PC-9 (cell line): ENCODE results near the gene MBD3. TPM values are rescaled to one million over a fixed set of nuclear protein-coding genes. Genes with fewer than 3 reads are reported as not detected.

Experiments used
- BruUV-seq: library from RNA; stranded (reverse); fragments of 400-500 nt; replicated peaks from 2 replicates; lab custom pipeline; 2021; lab: Mats Ljungman, UMichigan
- CTCF ChIA-PET: fragments of 300-600 bp; sonication (Branson Sonifier 250); formaldehyde crosslinking; loops from one replicate; lab custom pipeline; 2022; ENCODE audit warnings: antibody characterized with exemption; lab: Charles Lee
- POLR2A ChIA-PET: fragments of 300-600 bp; sonication (Branson Sonifier 250); formaldehyde crosslinking; loops from one replicate; lab custom pipeline; 2022; ENCODE audit warnings: antibody characterized with exemption; ENCODE audit not compliant: unreplicated experiment; lab: Charles Lee
- DNase-seq, 2 experiments: peaks; one replicate each; pipeline versions ENCODE4 v3.0.0 to v3.0.0-alpha.2; 2015 to 2022; ENCODE audit warnings: mixed read lengths in 1 of 2
- H2AFZ ChIP-seq: fragments of 200-600 bp; sonication (generic); 2 replicates; pipeline ENCODE4 v1.8.1; 2017; ENCODE audit warnings: antibody characterized with exemption
- H3F3A ChIP-seq: fragments of 200-600 bp; sonication (generic); 2 replicates; pipeline ENCODE4 v1.8.1; 2017; ENCODE audit warnings: antibody characterized with exemption, mild to moderate bottlenecking, low read depth; ENCODE audit not compliant: insufficient read depth
- H3K27ac ChIP-seq: fragments of 200-600 bp; sonication (generic); 2 replicates; pipeline ENCODE4 v1.6.1; 2016; ENCODE audit warnings: mixed run types
- H3K27me3 ChIP-seq: fragments of 200-600 bp; sonication (generic); 2 replicates; pipeline ENCODE4 v1.6.1; 2016; ENCODE audit warnings: low read depth, mixed run types; ENCODE audit not compliant: insufficient read depth
- H3K36me3 ChIP-seq: fragments of 200-600 bp; sonication (generic); 2 replicates; pipeline ENCODE4 v1.6.1; 2016; ENCODE audit warnings: low read depth, mixed run types
- H3K4me1 ChIP-seq: fragments of 200-600 bp; sonication (generic); replicated peaks from 2 replicates; pipeline ENCODE4 v1.6.1; 2016; ENCODE audit warnings: mixed run types; ENCODE audit not compliant: insufficient read depth
- H3K4me2 ChIP-seq: fragments of 200-600 bp; sonication (generic); 2 replicates; pipeline ENCODE4 v1.6.1; 2017; ENCODE audit warnings: mixed run types
- H3K4me3 ChIP-seq: fragments of 200-600 bp; sonication (generic); 2 replicates; pipeline ENCODE4 v1.6.1; 2016; ENCODE audit warnings: mixed run types
- H3K79me2 ChIP-seq: fragments of 200-600 bp; sonication (generic); 2 replicates; pipeline ENCODE4 v1.6.1; 2017; ENCODE audit warnings: low read depth, mixed run types
- H3K9me2 ChIP-seq: fragments of 200-600 bp; sonication (generic); 2 replicates; pipeline ENCODE4 v1.8.1; 2017; ENCODE audit warnings: mild to moderate bottlenecking; ENCODE audit not compliant: insufficient read depth
- H3K9me3 ChIP-seq: fragments of 200-600 bp; sonication (generic); 2 replicates; pipeline ENCODE4 v1.8.1; 2016; ENCODE audit warnings: low read depth; ENCODE audit not compliant: insufficient read depth
- H4K20me1 ChIP-seq: fragments of 200-600 bp; sonication (generic); 2 replicates; pipeline ENCODE4 v1.8.1; 2017; ENCODE audit not compliant: insufficient read depth
- CTCF ChIP-seq: fragments of 200-600 bp; sonication (generic); conservative IDR thresholded peaks from 2 replicates; pipeline ENCODE4 v1.6.1; 2017; ENCODE audit warnings: mixed run types, antibody characterized with exemption, mild to moderate bottlenecking, moderate library complexity
- EZH2 ChIP-seq: fragments of 200-600 bp; sonication (generic); IDR thresholded peaks from 2 replicates; pipeline ENCODE4 v1.8.0; 2017; ENCODE audit warnings: antibody characterized with exemption, low read depth
- intact Hi-C: fragments of 100-400 bp; cut with micrococcal nuclease; formaldehyde crosslinking; loops from one replicate; pipeline ENCODE4 v1.10.0; 2022; ENCODE audit not compliant: unreplicated experiment
- total RNA-seq: library from RNA; stranded (reverse); gene quantifications from 2 replicates; pipeline ENCODE4 v1.2.3, GENCODE V29; 2021

Gene MBD3
- total RNA-seq, 1 experiment from 2014 or later = 129 TPM

GRCh38 chr19:1622007-1622406 lies 29.3 kb upstream of the MBD3 start:
- no peaks in the 10 kb centered on the region for H3F3A ChIP-seq
- H3K27me3 ChIP-seq = no peaks in the 10 kb centered on the region
- no peak for TF ChIP-seq EZH2
- no peak for TF ChIP-seq CTCF
- H3K9me2 ChIP-seq = no peaks in the 10 kb centered on the region
- intact Hi-C loops = no loop called here
- no peak overlapping the region for H3K4me3 ChIP-seq
- DNase-seq = no peak
- H3K79me2 ChIP-seq = no peaks in the 10 kb centered on the region
- BruUV-seq = no TSS peak
- ChIA-PET CTCF (no interaction called here), POLR2A (no interaction called here)
- H3K4me1 ChIP-seq = no peaks in the 10 kb centered on the region
- no peaks in the 10 kb centered on the region for H3K9me3 ChIP-seq
- H3K36me3 ChIP-seq = no peaks in the 10 kb centered on the region
- no peak overlapping the region for H2AFZ ChIP-seq
- H3K4me2 ChIP-seq = no peak overlapping the region
- H4K20me1 ChIP-seq = no peaks in the 10 kb centered on the region
- H3K27ac ChIP-seq = no peak overlapping the region

GRCh38 chr19:1621574-1621973 lies 28.9 kb upstream of the MBD3 start:
- no peaks in the 10 kb centered on the region for H3K9me2 ChIP-seq
- no peak overlapping the region for H3K4me3 ChIP-seq
- no TSS peak for BruUV-seq
- TF ChIP-seq EZH2 (no peak), CTCF (no peak)
- POLR2A ChIA-PET = no interaction called here
- no peaks in the 10 kb centered on the region for H3K4me1 ChIP-seq
- intact Hi-C loops = no loop called here
- no peak overlapping the region for H2AFZ ChIP-seq
- no peaks in the 10 kb centered on the region for H3K36me3 ChIP-seq
- CTCF ChIA-PET = no interaction called here
- no peak overlapping the region for H3K4me2 ChIP-seq
- H3K27ac ChIP-seq = no peak overlapping the region
- H4K20me1 ChIP-seq = no peaks in the 10 kb centered on the region
- no peaks in the 10 kb centered on the region for H3K27me3 ChIP-seq
- H3K79me2 ChIP-seq = no peaks in the 10 kb centered on the region
- DNase-seq = no peak
- H3K9me3 ChIP-seq = no peaks in the 10 kb centered on the region
- H3F3A ChIP-seq = no peaks in the 10 kb centered on the region

- Histone ChIP-seq H3K4me2 (no peak overlapping the region), H3K4me3 (no peak overlapping the region), H3K36me3 (no peaks in the 10 kb centered on the region), H3K27me3 (no peaks in the 10 kb centered on the region), H3K9me3 (no peaks in the 10 kb centered on the region), H4K20me1 (no peaks in the 10 kb centered on the region), H3K4me1 (no peaks in the 10 kb centered on the region), H3K9me2 (no peaks in the 10 kb centered on the region), H3K79me2 (no peaks in the 10 kb centered on the region), H2AFZ (no peak overlapping the region), H3F3A (no peaks in the 10 kb centered on the region), H3K27ac (no peak overlapping the region)
- TF ChIP-seq CTCF (no peak), EZH2 (no peak)
- no TSS peak for BruUV-seq
- DNase-seq = no peak
- POLR2A ChIA-PET = no interaction called here
- intact Hi-C loops = no loop called here
- CTCF ChIA-PET = no interaction called here
These were observed 28.4 kb upstream of the MBD3 start for GRCh38 chr19:1621021-1621420.
